ENCODE results near the gene SMAD6.

The SMAD6 gene

DNA sequence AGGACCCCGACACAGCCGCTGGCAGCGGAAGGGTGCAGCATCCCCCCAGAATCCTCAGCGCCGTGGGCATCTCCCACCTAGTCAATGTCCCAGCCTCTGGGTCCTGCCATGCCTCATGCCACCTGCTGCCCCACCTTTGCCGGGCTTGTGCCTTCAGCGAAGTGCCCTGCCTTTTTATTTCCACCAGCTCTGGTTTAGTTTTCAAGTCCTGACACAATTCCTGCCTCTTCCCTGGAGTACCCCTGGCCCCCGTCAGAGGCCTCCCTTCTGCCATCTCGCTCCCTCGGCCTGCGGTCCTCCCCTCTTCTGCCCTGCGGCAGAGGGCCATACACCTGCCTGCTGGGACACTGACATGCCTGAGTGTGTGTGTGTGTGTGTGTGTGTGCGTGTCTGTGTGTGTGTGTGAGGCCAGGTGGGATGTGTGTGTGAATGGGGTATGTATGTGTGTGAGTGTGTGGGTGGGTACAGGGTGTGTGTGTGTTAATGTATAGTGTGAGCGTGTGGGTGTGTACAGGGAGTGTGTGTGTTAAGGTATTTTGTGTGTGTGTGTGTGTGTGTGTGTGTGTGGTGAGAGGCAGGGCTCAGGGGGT is 129.9 kb downstream of the SMAD6 start:
- H3K27me3 Mint-ChIP-seq = peaks cover 12% of the 10 kb centered on the region
- H3K4me1 Mint-ChIP-seq = no peaks in the 10 kb centered on the region
- ATAC-seq (replicated peaks; ENCODE audit: extremely low read depth, poor library complexity, severe bottlenecking) (no peak), DNase-seq (ENCODE audit: low spot score in 2 of 2) (no peak)
- no peaks in the 10 kb centered on the region for H3K9me3 Mint-ChIP-seq
- H3K27ac Mint-ChIP-seq (ENCODE audit: low read depth) = no peak overlapping the region
- peaks cover 1% of the 10 kb centered on the region for H3K36me3 Mint-ChIP-seq (ENCODE audit: insufficient read depth)
- no peak overlapping the region for H3K4me3 Mint-ChIP-seq
